HepG2 (cell line): ENCODE data around the gene KHK. TPM values are rescaled to one million over a fixed set of nuclear protein-coding genes. Genes with fewer than 3 reads are reported as not detected.

Experiments used
- EED ChIP-seq: sonication (generic); formaldehyde crosslinking; IDR thresholded peaks from 2 replicates; pipeline ENCODE4 v1.5.0; 2020; ENCODE audit warnings: mild to moderate bottlenecking, missing genetic modification reagents
- ESRRA ChIP-seq: sonication (generic); formaldehyde crosslinking; IDR thresholded peaks from 2 replicates; pipeline ENCODE4 v1.5.1; 2020; ENCODE audit warnings: mild to moderate bottlenecking, low read depth, missing genetic modification reagents
- NAIF1 ChIP-seq: sonication (generic); formaldehyde crosslinking; IDR thresholded peaks from 2 replicates; pipeline ENCODE4 v1.5.0; 2020; ENCODE audit warnings: mild to moderate bottlenecking, missing genetic modification reagents, borderline replicate concordance
- NFIC ChIP-seq: IDR thresholded peaks from 2 replicates; pipeline ENCODE4 v1.6.1; 2012; ENCODE audit warnings: mild to moderate bottlenecking, low read length, inconsistent platforms
- NKX3-1 ChIP-seq: sonication (generic); formaldehyde crosslinking; IDR thresholded peaks from 2 replicates; pipeline ENCODE4 v1.5.0; 2020; ENCODE audit warnings: missing genetic modification reagents
- NR0B2 ChIP-seq: sonication (generic); formaldehyde crosslinking; IDR thresholded peaks from 2 replicates; pipeline ENCODE4 v1.4.0; 2020; ENCODE audit warnings: mild to moderate bottlenecking, missing genetic modification reagents
- NR1H2 ChIP-seq: sonication (generic); formaldehyde crosslinking; IDR thresholded peaks from 2 replicates; pipeline ENCODE4 v1.8.1; 2022; ENCODE audit warnings: low read depth, missing genetic modification reagents, borderline replicate concordance
- POLR2G ChIP-seq: fragments of 200-400 bp; formaldehyde crosslinking; IDR thresholded peaks from 2 replicates; pipeline ENCODE4 v1.6.1; 2018; ENCODE audit warnings: mild to moderate bottlenecking, low read depth, low read length, moderate library complexity
- SMC3 ChIP-seq: IDR thresholded peaks from 2 replicates; pipeline ENCODE4 v1.6.1; 2011; ENCODE audit warnings: low read length, improper control_type of control experiment
- TBL1XR1 ChIP-seq: fragments of 150-350 bp; IDR thresholded peaks from 2 replicates; pipeline ENCODE4 v1.6.1; 2014; ENCODE audit warnings: borderline replicate concordance, low read length; ENCODE audit not compliant: partially characterized antibody
- TCF7 ChIP-seq: sonication (generic); IDR thresholded peaks from 2 replicates; pipeline ENCODE4 v1.6.1; 2016; ENCODE audit warnings: antibody characterized with exemption, low read depth
- TEF ChIP-seq: sonication (generic); formaldehyde crosslinking; IDR thresholded peaks from 2 replicates; pipeline ENCODE4 v1.5.0; 2020; ENCODE audit warnings: missing genetic modification reagents
- TOPORS ChIP-seq: sonication (generic); formaldehyde crosslinking; IDR thresholded peaks from 2 replicates; pipeline ENCODE4 v1.8.0; 2023; ENCODE audit warnings: mild to moderate bottlenecking, missing genetic modification reagents
- UBTF ChIP-seq: sonication (generic); formaldehyde crosslinking; IDR thresholded peaks from 2 replicates; pipeline ENCODE4 v1.4.0; 2020; ENCODE audit warnings: mild to moderate bottlenecking, missing genetic modification reagents
- ZBTB7A ChIP-seq: sonication (generic); formaldehyde crosslinking; IDR thresholded peaks from 2 replicates; pipeline ENCODE4 v1.8.0; 2022; ENCODE audit warnings: mild to moderate bottlenecking, missing genetic modification reagents
- ZFP90 ChIP-seq: sonication (generic); formaldehyde crosslinking; IDR thresholded peaks from 2 replicates; pipeline ENCODE4 v1.8.0; 2022; ENCODE audit warnings: missing genetic modification reagents, mild to moderate bottlenecking, inconsistent platforms, borderline replicate concordance
- ZFX ChIP-seq: sonication (generic); formaldehyde crosslinking; IDR thresholded peaks from 2 replicates; pipeline ENCODE4 v1.4.0; 2020; ENCODE audit warnings: mild to moderate bottlenecking, low read depth, missing genetic modification reagents, moderate library complexity
- ZKSCAN8 ChIP-seq: IDR thresholded peaks from 2 replicates; pipeline ENCODE4 v1.6.1; 2016; ENCODE audit warnings: borderline replicate concordance, missing genetic modification reagents, missing compliant biosample characterization
- ZMYM4 ChIP-seq: sonication (generic); formaldehyde crosslinking; IDR thresholded peaks from 2 replicates; pipeline ENCODE4 v1.8.1; 2023; ENCODE audit warnings: mild to moderate bottlenecking, missing genetic modification reagents
- ZNF121 ChIP-seq: sonication (generic); formaldehyde crosslinking; IDR thresholded peaks from 2 replicates; pipeline ENCODE4 v1.5.0; 2020; ENCODE audit warnings: mild to moderate bottlenecking, missing genetic modification reagents
- ZNF263 ChIP-seq: sonication (generic); formaldehyde crosslinking; IDR thresholded peaks from 2 replicates; pipeline ENCODE4 v1.4.0; 2020; ENCODE audit warnings: missing genetic modification reagents
- ZNF496 ChIP-seq: sonication (generic); formaldehyde crosslinking; IDR thresholded peaks from 2 replicates; pipeline ENCODE4 v1.8.1; 2023; ENCODE audit warnings: mild to moderate bottlenecking, moderate library complexity, missing genetic modification reagents; ENCODE audit not compliant: insufficient replicate concordance
- ZNF563 ChIP-seq: sonication (generic); formaldehyde crosslinking; IDR thresholded peaks from 2 replicates; pipeline ENCODE4 v1.8.0; 2022; ENCODE audit warnings: mild to moderate bottlenecking, moderate library complexity, missing genetic modification reagents
- ZNF598 ChIP-seq: sonication (generic); formaldehyde crosslinking; IDR thresholded peaks from 2 replicates; pipeline ENCODE4 v1.5.1; 2020; ENCODE audit warnings: mild to moderate bottlenecking, missing genetic modification reagents, borderline replicate concordance
- ZNF720 ChIP-seq: sonication (generic); formaldehyde crosslinking; IDR thresholded peaks from 2 replicates; pipeline ENCODE4 v1.4.0; 2020; ENCODE audit warnings: missing genetic modification reagents
- ZNF83 ChIP-seq: sonication (generic); formaldehyde crosslinking; IDR thresholded peaks from 2 replicates; pipeline ENCODE4 v1.4.0; 2020; ENCODE audit warnings: missing genetic modification reagents, mild to moderate bottlenecking, borderline replicate concordance
- ZNF839 ChIP-seq: sonication (generic); formaldehyde crosslinking; IDR thresholded peaks from 2 replicates; pipeline ENCODE4 v1.4.0; 2020; ENCODE audit warnings: missing genetic modification reagents, mild to moderate bottlenecking, borderline replicate concordance
- ZSCAN9 ChIP-seq: IDR thresholded peaks from 2 replicates; pipeline ENCODE4 v1.6.1; 2016; ENCODE audit warnings: borderline replicate concordance
- polyA plus RNA-seq, 8 experiments: library from polyadenylated mRNA; depleted of rRNA in 3 of 8; stranded (reverse) in 7 of 8; unstranded in 1 of 8; fragments of >200 nt; fragmentation: Illumina TruSeq in 4 of 8; extraction: Trizol in 4 of 8; gene quantifications; 2 replicates each; pipeline versions ENCODE4 v1.2.1 to v1.2.3, GENCODE V29; 2011 to 2016; ENCODE audit warnings: low read depth in 4 of 8, missing spikeins in 1 of 8, mixed read lengths in 1 of 8; ENCODE audit not compliant: insufficient read depth in 1 of 8
- total RNA-seq, 5 experiments: library from RNA; depleted of rRNA; stranded (reverse); fragments of >200 nt; fragmentation: Illumina TruSeq; extraction: Trizol; gene quantifications; 2 replicates each; pipeline ENCODE4 v1.2.3, GENCODE V29; 2016; ENCODE audit warnings: low read depth in 1 of 5

Gene KHK
- total and polyA plus RNA-seq, 2 of the 13 experiments (the other 11 are each of a cell fraction or from before 2014, with no cell fraction given): 40.9 to 99.2 TPM

- no peak; the same call in 1 of the 2 replicates for TF ChIP-seq UBTF (CRISPR knock-in tag)
- TF ChIP-seq ZFX (CRISPR knock-in tag): peak; percentile 67
- TF ChIP-seq NAIF1 (CRISPR knock-in tag): no peak
- no peak for TF ChIP-seq NKX3-1 (CRISPR knock-in tag)
- no peak for TF ChIP-seq SMC3
- no peak for TF ChIP-seq ZSCAN9 (CRISPR knock-in tag)
- no peak for TF ChIP-seq ZKSCAN8
- no peak for TF ChIP-seq TOPORS (CRISPR knock-in tag)
- TF ChIP-seq EED (CRISPR knock-in tag): 0 out of 2 replicates have a peak, but pooled peaks have one; percentile 1
- no peak for TF ChIP-seq ZNF563 (CRISPR knock-in tag)
- TF ChIP-seq TCF7: no peak
- no peak for TF ChIP-seq ZNF720 (CRISPR knock-in tag)
- no peak for TF ChIP-seq ZMYM4 (CRISPR knock-in tag)
- TF ChIP-seq POLR2G: 0 out of 2 replicates have a peak, but pooled peaks have one; percentile 27
- TF ChIP-seq ZBTB7A: 0 out of 2 replicates have a peak, but pooled peaks have one; percentile 23
- TF ChIP-seq ZNF839 (CRISPR knock-in tag): no peak
- TF ChIP-seq NFIC: no peak
- TF ChIP-seq ZNF263 (CRISPR knock-in tag): 0 out of 2 replicates have a peak, but pooled peaks have one; percentile 0
- no peak for TF ChIP-seq NR1H2 (CRISPR knock-in tag)
- TF ChIP-seq ESRRA (CRISPR knock-in tag): no peak
- no peak for TF ChIP-seq ZNF496 (CRISPR knock-in tag)
- TF ChIP-seq ZNF83: no peak
- no peak for TF ChIP-seq TBL1XR1
- no peak for TF ChIP-seq NR0B2 (CRISPR knock-in tag)
- no peak for TF ChIP-seq ZFP90 (CRISPR knock-in tag)
- no peak for TF ChIP-seq ZNF598
- no peak for TF ChIP-seq ZNF121
- TF ChIP-seq TEF (CRISPR knock-in tag): no peak
Measured at GRCh38 chr2:27078267-27079194, 8.0 kb upstream of the KHK start, which contains the start of gene EMILIN1 (continued).
